Fibroblast of skin of abdomen (primary cell): ENCODE measurements around the gene FBXL12. TPM values are rescaled to one million over a fixed set of nuclear protein-coding genes. Genes with fewer than 3 reads are reported as not detected.
"Not testable (repeated sequence)": the region's sequence is repeated elsewhere in the genome, so short reads cannot be mapped to it uniquely, and the experiment has no call there.

Experiments
- DNase-seq: peaks from one replicate; pipeline ENCODE4 v3.0.0-alpha.2; 2013
- polyA plus RNA-seq, 2 experiments: library from polyadenylated mRNA; unstranded; fragments of 120-200 nt; gene quantifications; one replicate each; pipeline ENCODE4 v1.2.1, GENCODE V29; 2013; ENCODE audit not compliant: insufficient read length in 2 of 2

The FBXL12 gene, protein sequence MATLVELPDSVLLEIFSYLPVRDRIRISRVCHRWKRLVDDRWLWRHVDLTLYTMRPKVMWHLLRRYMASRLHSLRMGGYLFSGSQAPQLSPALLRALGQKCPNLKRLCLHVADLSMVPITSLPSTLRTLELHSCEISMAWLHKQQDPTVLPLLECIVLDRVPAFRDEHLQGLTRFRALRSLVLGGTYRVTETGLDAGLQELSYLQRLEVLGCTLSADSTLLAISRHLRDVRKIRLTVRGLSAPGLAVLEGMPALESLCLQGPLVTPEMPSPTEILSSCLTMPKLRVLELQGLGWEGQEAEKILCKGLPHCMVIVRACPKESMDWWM
- 25.7 TPM for polyA plus RNA-seq (2013, experiment 1 of 2; ENCODE audit: insufficient read length)
- 27.4 TPM for polyA plus RNA-seq (2013, experiment 2 of 2; ENCODE audit: insufficient read length)

DNA sequence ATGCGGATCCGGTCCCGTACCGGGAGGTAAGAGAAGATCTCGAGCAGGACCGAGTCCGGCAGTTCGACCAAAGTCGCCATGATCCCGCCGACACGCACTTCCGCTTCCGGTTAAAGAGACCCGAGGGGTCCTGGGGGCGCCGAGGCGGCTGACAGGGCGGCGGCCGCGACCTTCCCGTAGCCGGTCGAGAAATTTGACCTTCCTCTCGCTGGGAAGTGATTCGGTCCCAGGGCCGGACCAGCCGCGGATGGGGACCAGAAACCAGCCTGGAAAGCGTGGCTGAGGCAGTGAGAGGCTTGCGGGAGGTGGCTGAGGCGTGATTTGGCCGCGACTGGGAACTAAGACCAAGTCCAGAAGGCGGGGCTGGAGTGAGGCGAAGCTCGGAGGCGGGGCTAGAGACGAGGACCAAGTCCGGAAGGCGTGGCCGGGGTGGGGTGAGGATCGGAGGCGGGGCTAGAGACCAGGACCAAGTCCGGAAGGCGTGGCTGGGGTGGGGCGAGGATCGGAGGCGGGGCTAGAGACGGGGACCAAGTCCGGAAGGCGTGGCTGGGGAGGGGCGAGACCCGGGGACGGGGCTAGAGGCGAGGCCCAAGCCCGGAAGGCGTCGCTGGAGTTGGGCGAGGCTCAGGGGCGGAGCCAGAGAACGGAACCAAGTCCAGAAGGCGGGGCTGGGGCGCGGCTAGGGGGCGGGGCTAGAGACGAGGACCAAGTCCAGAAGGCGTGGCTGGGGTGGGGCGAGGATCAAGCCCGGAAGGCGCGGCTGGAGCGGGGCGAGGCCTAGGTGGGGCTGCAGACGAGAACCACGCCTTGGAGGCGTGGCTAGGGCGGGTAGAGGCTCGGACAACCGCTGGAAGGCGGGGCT is at the start of gene FBXL12:
Gene FBXL12 (minus strand): TSS at position 346 of the 862 bp plus-strand sequence. CDS start 266 bp downstream, at position 80.
- DNase-seq = peak; percentile 99

DNA sequence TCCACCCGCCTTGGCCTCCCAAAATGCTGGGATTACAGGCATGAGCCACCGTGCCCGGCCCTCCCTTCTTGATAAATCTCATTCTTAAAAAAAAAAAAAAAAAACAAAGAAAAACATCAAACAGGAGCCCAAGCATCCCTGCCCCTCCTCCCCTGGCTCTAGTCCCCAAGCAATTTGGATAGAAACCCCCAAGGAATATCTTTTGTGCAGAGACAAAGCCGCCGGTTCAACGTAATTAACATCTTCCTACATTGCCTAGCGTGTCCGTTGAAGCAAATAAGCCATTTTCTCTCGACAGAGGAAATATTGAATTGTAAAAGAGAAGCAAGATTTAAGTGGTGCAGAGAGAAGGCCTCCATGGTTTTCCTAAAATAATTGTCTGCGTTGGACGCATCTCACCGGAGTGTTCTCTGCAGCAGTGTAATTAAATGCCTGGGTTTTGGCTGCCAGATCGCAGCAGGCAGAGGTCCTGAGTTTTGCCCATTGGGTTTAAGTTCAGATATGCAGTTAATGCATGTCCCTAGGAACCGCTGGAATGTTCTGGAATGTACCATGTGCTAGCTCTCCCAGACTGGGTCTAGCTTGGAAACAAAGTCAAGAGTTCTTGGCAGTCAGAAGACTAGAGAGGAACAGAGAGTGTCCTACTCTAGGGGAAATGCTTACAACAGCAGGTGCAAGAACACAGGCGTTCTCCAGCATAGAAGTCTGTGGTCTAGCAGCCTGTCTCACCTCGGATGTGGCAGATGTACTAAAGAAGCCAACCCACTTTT is 47.0 kb upstream of the FBXL12 start:
- no peak for DNase-seq

GRCh38 chr19:9863759-9864158 is 44.9 kb upstream of the FBXL12 start:
- DNase-seq = no peak

DNA sequence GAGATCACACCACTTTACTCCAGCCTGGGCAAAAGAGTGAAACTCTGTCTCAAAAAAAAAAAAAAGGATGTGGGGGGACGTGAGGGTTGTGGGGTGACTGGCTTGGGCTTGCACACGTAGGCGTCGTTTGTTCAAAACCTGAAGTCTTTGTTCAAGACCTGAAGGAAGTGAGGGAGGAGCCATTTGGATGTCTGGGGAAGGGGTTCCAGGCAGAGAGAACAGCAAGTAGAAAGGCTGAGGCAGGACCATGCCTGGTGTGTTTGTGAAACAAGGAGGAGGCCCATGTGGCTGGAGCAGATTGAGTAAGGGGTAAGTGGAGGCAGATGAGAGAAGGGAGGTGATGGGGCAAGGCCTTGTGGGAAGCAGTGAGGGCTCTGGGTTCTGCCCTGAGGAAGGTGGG is 44.1 kb upstream of the FBXL12 start:
- no peak for DNase-seq

GRCh38 chr19:9861503-9861902 is 42.6 kb upstream of the FBXL12 start:
- DNase-seq = no peak

DNA sequence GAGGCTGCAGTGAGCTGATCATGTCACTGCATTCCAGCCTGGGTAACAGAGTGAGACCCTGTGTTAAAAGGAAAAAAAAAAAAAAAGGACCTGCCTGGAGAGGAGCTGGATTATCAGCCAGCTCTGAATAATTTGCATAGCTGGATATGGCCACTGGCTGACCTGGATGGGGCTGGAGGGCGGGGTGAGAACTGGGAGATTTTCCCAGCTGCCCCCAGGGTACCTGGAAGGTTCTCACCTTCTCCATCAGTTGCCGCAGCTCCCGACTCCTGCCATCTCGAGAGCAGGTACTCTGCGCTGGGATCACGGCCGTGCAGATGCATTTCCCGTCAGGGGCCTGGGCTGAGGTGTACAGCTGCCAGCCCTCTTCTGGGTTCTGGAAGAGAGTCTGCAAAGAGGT is 41.5 kb upstream of the FBXL12 start:
- DNase-seq = no peak

- DNase-seq = no peak
Observed at GRCh38 chr19:9858766-9859165, 39.9 kb upstream of the FBXL12 start.

DNA sequence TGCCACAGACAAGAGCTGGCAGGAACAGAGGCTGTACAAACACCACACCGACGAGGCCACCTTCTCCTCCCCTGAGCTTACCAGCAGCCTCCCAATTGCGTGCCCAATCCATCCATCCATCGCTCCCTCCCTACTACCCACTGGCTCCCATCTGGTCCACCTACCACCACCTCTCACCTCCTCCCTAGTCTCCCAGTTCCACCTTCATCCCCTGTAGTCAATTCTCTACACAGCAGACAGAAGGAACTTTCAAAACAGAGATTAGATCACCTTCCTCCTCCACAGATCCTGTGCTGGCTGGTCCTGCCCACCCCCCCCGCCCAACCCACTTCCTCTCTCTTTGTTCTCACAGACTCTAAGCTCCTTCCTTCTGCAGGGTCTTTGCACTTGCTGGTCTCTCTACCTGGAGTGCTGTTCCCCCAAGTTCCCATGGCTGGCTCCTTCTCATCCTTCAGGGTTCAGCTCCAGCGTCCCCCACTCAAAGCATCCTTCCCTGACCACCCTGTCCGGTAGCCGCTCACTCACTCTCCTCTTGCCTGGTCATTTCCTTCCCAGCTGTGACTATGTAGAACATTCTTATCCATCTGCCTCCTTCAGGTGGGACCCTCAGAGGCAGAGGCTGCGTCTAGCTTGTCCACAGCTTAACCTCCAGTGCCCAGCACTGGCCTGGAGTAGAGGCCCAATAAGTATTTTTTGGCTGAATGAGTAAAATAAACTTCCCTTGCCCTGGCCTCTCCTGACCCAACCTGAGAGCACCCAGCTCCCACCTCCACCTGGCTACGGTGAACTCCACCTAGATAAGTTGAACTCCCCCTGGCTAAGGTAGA is 39.3 kb upstream of the FBXL12 start:
- no peak for DNase-seq

DNA sequence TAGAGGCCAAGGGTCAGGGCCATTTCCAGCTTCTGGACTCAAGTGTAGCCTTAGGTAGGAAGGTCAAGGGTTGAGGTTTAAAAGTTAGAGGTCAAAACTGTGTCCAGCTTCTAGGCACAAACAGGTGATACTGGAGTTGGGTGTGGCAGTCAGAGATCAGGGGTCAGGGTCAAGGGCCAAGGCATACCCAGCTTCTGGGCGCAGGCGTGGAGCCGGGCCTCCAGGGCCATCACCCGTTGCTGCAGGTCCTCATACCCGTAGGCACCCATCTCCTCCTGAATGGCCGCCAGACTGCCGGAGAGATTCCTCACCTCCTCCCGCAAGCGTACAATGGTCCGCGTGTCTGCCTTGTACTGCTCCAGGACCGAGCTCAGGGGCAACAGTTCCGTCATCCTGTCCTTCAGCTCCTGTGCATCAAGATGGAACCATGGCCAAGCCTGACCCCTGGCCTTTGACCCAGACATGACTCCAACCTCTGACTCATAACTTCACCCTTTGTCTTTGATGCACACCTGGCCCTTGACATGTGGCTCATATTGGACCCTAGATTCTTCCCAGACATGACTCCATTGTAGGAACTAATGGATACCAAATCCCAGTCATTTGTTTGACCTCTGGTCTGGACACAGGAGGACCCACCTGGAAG is 38.3 kb upstream of the FBXL12 start:
- no peak for DNase-seq

DNA sequence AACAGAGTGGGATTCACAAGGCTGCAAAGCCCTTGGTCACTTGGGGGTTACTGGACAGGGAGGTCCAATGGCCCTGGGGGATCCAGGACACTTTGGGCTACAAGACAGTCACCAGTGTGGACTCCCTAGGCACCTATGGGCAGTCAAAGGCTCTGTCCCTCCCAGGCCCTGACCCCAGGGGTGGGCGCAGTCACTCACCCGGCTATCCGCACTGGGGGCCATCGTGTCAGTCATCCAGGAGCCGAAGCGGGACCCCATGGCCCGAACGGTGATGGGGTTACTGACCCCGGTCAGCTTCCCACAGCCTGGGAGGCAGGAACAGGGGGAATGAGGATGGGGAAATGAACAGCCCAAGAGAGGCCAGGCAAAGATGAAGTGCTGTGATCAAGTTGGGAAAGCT is 37.7 kb upstream of the FBXL12 start:
- DNase-seq = no peak

GRCh38 chr19:9854282-9854846 is 35.5 kb upstream of the FBXL12 start:
- no peak for DNase-seq

GRCh38 chr19:9850235-9850959 is 31.5 kb upstream of the FBXL12 start:
- DNase-seq = no peak

- DNase-seq = no peak
Observed at GRCh38 chr19:9849791-9850190, 30.9 kb upstream of the FBXL12 start.

DNA sequence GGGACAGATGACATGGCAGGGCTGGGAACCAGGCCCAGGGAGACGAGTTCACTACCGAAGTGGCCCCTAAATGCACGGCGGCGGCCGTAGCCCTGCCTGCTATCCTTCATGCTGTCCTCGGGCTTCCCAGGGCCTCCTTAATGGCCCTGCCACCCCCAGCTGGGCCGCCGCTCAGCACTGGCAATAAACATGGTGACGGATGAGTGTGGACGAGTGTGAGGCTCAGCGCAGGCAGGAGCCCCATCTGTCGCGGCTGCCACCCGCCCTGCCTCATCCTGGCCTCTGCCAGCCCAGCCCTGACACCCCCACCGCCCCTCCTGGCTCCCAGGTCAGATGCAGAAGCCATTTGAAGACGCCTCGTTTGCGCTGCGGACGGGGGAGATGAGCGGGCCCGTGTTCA is 29.9 kb upstream of the FBXL12 start:
- DNase-seq = no peak

DNA sequence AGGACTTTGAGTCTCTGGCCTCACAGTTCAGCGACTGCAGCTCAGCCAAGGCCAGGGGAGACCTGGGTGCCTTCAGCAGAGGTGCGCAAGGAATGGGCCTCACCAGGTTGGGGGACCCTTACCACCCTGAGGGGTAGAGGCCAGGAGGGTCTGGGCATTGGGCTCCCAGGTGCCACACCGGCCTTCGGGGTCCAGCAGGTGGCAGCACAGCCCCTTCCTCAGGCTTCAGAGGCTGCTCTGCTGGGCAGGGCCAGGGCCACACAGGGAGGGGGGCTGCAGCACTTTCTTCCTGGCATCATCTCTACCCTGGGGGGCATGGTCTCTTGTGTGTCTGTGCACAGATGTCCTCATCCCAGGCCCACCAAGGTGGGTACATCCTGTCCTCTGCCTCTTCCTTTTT is 29.2 kb upstream of the FBXL12 start:
- no peak for DNase-seq

DNA sequence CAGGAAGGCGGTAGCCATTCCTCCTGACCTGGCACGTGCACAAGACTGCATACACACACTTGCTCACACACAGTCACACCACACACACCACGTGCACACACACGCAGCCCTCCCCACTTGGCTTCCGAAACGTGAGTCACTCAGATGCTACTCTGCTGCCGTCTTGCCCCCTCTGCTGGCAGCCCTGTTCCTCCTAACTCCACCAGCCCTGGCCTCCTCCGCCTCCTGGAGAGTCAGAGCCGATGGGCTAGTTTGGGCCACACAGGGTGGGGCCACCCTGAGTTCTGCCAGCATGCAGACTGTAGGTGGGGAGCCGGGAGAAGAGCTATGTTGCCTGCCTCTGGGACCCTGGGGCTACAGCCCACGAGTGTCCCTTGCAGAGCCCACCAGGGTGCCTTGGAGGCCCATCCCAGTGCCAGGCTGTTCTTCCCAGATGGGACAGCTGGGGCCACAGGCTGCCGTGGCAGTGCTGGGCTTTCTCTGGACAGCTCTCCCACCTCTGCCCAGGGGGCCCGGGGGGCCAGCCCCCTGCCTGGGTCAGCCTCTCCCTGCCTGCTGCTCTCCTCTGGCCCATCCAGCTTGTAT is 28.3 kb upstream of the FBXL12 start:
- peak; percentile 92 for DNase-seq

DNA sequence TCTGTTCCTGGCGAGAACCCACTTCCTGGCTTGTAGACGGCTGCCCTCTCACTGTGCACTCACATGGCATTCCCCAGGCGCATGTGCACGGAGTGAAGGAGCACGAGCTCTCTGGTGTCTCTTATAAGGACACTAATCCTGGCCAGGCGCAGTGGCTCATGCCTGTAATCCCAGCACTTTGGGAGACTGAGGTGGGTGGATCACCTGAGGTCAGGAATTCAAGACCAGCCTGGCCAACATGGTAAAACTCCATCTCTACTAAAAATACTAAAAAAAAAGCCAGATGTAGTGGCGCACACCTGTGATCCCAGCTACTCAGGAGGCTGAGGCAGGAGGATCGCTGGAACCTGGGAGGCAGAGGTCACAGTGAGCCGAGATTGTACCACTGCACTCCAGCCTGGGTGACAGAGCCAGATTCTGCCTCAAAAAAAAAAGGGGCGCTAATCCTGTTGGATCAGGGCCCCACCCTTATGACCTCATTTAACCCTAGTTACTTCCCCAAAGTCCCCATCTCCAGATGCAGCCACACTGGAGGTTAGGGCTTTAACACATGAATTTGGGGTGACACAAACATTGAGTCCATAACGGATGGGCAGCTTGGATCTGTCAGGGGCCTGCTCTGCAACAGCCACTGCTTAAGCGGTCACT is 24.9 kb upstream of the FBXL12 start:
- DNase-seq = not testable (repeated sequence)

- no peak for DNase-seq
Observed at GRCh38 chr19:9842834-9843625, 24.2 kb upstream of the FBXL12 start.

GRCh38 chr19:9839415-9839814 is 20.5 kb upstream of the FBXL12 start:
- no peak for DNase-seq
